Breast epithelium (tissue), 3 donors: ENCODE measurements around the gene FAM50B.

Source experiments
- CTCF ChIP-seq, 3 donors: fragments of 450-650 bp; IDR thresholded peaks; one replicate each; pipeline ENCODE4 v1.5.1; 2016 to 2017; ENCODE audit warnings: antibody characterized with exemption in 3 of 3, mild to moderate bottlenecking in 3 of 3, moderate library complexity in 3 of 3
- POLR2AphosphoS5 ChIP-seq, 3 donors: sonication (generic); formaldehyde crosslinking; IDR thresholded peaks; one replicate each; pipeline ENCODE4 v1.6.1; 2017; ENCODE audit warnings: antibody characterized with exemption in 3 of 3

- no peak for TF ChIP-seq CTCF (IDR thresholded peaks at IDR 0.05)
- TF ChIP-seq POLR2AphosphoS5 (IDR thresholded peaks at IDR 0.05) = peak in 1 of 3 donors; percentile 63
Observed at GRCh38 chr6:3882866-3883265, 33.7 kb downstream of the FAM50B start.
